Endothelial cell of umbilical vein (primary cell): Measurements from ENCODE around the gene ITIH3. TPM values are rescaled to one million over a fixed set of nuclear protein-coding genes. Genes with fewer than 3 reads are reported as not detected.

Experiments used
- BruUV-seq: library from RNA; stranded (reverse); fragments of 400-500 nt; replicated peaks from 2 replicates; lab custom pipeline; 2021; lab: Mats Ljungman, UMichigan
- CTCF ChIA-PET: fragments of 300-600, 350-600 bp; sonication (Branson Sonifier 250); formaldehyde crosslinking; loops from one replicate; lab custom pipeline; 2021; ENCODE audit warnings: antibody characterized with exemption, inconsistent platforms; lab: Charles Lee
- POLR2A ChIA-PET: fragments of 300-600, 350-600 bp; sonication (Branson Sonifier 250); formaldehyde crosslinking; loops from one replicate; lab custom pipeline; 2021; ENCODE audit warnings: antibody characterized with exemption, inconsistent platforms; lab: Charles Lee
- DNase-seq: peaks from one replicate; pipeline ENCODE4 v3.0.0-alpha.2; 2011; ENCODE audit warnings: low read depth, low spot score
- FAIRE-seq: peaks from 2 replicates; lab custom pipeline; 2011; peaks lifted over from hg19 to GRCh38; lab: Jason Lieb, UNC
- H2AFZ ChIP-seq: 2 replicates; pipeline ENCODE4 v1.6.0; 2012; ENCODE audit warnings: low read depth, low read length, control low read depth, inconsistent platforms
- H3K27ac ChIP-seq: 2 replicates; pipeline ENCODE4 v1.5.1; 2011; ENCODE audit warnings: low read depth, mild to moderate bottlenecking, control low read depth, low read length, moderate library complexity; ENCODE audit not compliant: insufficient read depth
- H3K27me3 ChIP-seq, 2 experiments: 2 replicates each; pipeline versions ENCODE4 v1.6.0 to v1.6.1; 2011; ENCODE audit warnings: low read length in 2 of 2, mixed read lengths in 1 of 2; ENCODE audit not compliant: control insufficient read depth in 2 of 2, insufficient read depth in 2 of 2
- H3K36me3 ChIP-seq, 2 experiments: 2 replicates in 1 of 2; 3 replicates in 1 of 2; pipeline ENCODE4 v1.5.1; 2011; ENCODE audit warnings: low read length in 2 of 2, mild to moderate bottlenecking in 1 of 2, moderate library complexity in 1 of 2; ENCODE audit not compliant: control insufficient read depth in 2 of 2, insufficient read depth in 2 of 2; ENCODE audit errors: extremely low read depth in 1 of 2
- H3K4me1 ChIP-seq: 3 replicates; pipeline ENCODE4 v1.5.1; 2011; ENCODE audit warnings: mild to moderate bottlenecking, low read length; ENCODE audit not compliant: control insufficient read depth, insufficient read depth; ENCODE audit errors: extremely low read depth
- H3K4me2 ChIP-seq: 2 replicates; pipeline ENCODE4 v1.6.1; 2011; ENCODE audit warnings: low read length, control low read depth, mixed read lengths; ENCODE audit not compliant: insufficient read depth
- H3K4me3 ChIP-seq, 3 experiments: fragments of 200-600 bp in 1 of 3; sonication (generic), shearing (Covaris generic) in 1 of 3; replicated peaks in 1 of 3; 2 replicates each; pipeline ENCODE4 v1.5.1; 2011 to 2016; ENCODE audit warnings: control low read depth in 3 of 3, low read length in 3 of 3, mild to moderate bottlenecking in 2 of 3, inconsistent platforms in 1 of 3, low read depth in 1 of 3, moderate library complexity in 1 of 3; ENCODE audit not compliant: insufficient read depth in 1 of 3
- H3K79me2 ChIP-seq: 2 replicates; pipeline ENCODE4 v1.6.0; 2012; ENCODE audit warnings: low read length, inconsistent platforms; ENCODE audit not compliant: control insufficient read depth, insufficient read depth
- H3K9ac ChIP-seq: replicated peaks from 2 replicates; pipeline ENCODE3; 2011; ENCODE audit warnings: low read length, control low read depth; ENCODE audit not compliant: insufficient read depth; ENCODE audit errors: extremely low read depth
- H3K9me1 ChIP-seq: replicated peaks from 3 replicates; pipeline ENCODE4 v1.6.0; 2011; ENCODE audit warnings: mild to moderate bottlenecking, low read length; ENCODE audit not compliant: control insufficient read depth, insufficient read depth; ENCODE audit errors: extremely low read depth
- H3K9me3 ChIP-seq: replicated peaks from 2 replicates; pipeline ENCODE4 v1.5.1; 2012; ENCODE audit warnings: low read length, inconsistent platforms; ENCODE audit not compliant: control insufficient read depth, insufficient read depth
- H4K20me1 ChIP-seq: replicated peaks from 2 replicates; pipeline ENCODE3; 2011; ENCODE audit warnings: mild to moderate bottlenecking, low read length; ENCODE audit not compliant: control insufficient read depth, insufficient read depth; ENCODE audit errors: extremely low read depth
- CTCF ChIP-seq, 2 donors: IDR thresholded peaks; 1 replicate in 1 of 2; 2 replicates in 1 of 2; pipeline ENCODE4 v1.5.1; 2011; ENCODE audit warnings: low read length in 2 of 2, mild to moderate bottlenecking in 2 of 2, moderate library complexity in 2 of 2, control low read depth in 1 of 2, inconsistent platforms in 1 of 2, low read depth in 1 of 2; ENCODE audit not compliant: insufficient read depth in 1 of 2; ENCODE audit errors: extremely low read depth in 1 of 2
- EZH2 ChIP-seq: IDR thresholded peaks from 2 replicates; pipeline ENCODE4 v1.6.1; 2012; ENCODE audit warnings: borderline replicate concordance, low read depth, mild to moderate bottlenecking, moderate library complexity, low read length, inconsistent platforms; ENCODE audit not compliant: severe bottlenecking
- FOS ChIP-seq: IDR thresholded peaks from 2 replicates; pipeline ENCODE4 v1.6.1; 2011; ENCODE audit warnings: mild to moderate bottlenecking, low read length, moderate library complexity, borderline replicate concordance; ENCODE audit not compliant: insufficient read depth
- GATA2 ChIP-seq: IDR thresholded peaks from 2 replicates; pipeline ENCODE4 v1.7.0; 2011; ENCODE audit warnings: low read depth, mild to moderate bottlenecking, moderate library complexity, mixed read lengths, low read length; ENCODE audit not compliant: insufficient read length, insufficient read depth
- JUN ChIP-seq: IDR thresholded peaks from 2 replicates; pipeline ENCODE4 v1.6.1; 2011; ENCODE audit warnings: borderline replicate concordance, low read depth; ENCODE audit not compliant: insufficient read length, insufficient read depth
- MAX ChIP-seq: IDR thresholded peaks from 2 replicates; pipeline ENCODE4 v1.6.1; 2011; ENCODE audit not compliant: insufficient read depth, insufficient read length
- MYC ChIP-seq: IDR thresholded peaks from one replicate; pipeline ENCODE4 v1.6.1; 2011; ENCODE audit warnings: mild to moderate bottlenecking, low read depth, low read length
- POLR2A ChIP-seq: IDR thresholded peaks from 2 replicates; pipeline ENCODE4 v1.6.1; 2012; ENCODE audit warnings: low read depth, mild to moderate bottlenecking, control low read depth, low read length
- POLR2AphosphoS5 ChIP-seq: IDR thresholded peaks from 2 replicates; pipeline ENCODE4 v1.6.1; 2012; ENCODE audit warnings: low read depth, mild to moderate bottlenecking, control low read depth, low read length, moderate library complexity; ENCODE audit not compliant: insufficient read depth
- dilution Hi-C: fragments of 300-500 bp; cut with MboI; formaldehyde crosslinking; loops from one replicate; pipeline ENCODE4 v1.15.0; 2019; ENCODE audit warnings: low sequenced_read_pairs; ENCODE audit not compliant: extremely low pct_ligation_motif_present
- intact Hi-C: fragments of 100-400 bp; cut with micrococcal nuclease; formaldehyde crosslinking; loops from one replicate; pipeline ENCODE4 v1.10.0; 2022
- polyA plus RNA-seq, 4 experiments: library from polyadenylated mRNA; depleted of rRNA in 3 of 4; stranded (reverse) in 3 of 4; unstranded in 1 of 4; fragments of >200 nt; gene quantifications; 2 replicates each; pipeline versions ENCODE4 v1.2.1 to v1.2.3, GENCODE V29; 2011 to 2012; ENCODE audit warnings: missing spikeins in 1 of 4
- total RNA-seq: library from RNA; stranded (reverse); gene quantifications from 2 replicates; pipeline ENCODE4 v1.2.3, GENCODE V29; 2021

Gene ITIH3
- total and polyA plus RNA-seq, 2 donors (not counting 3 experiments of a cell fraction or from before 2014, with no cell fraction given): not detected

GRCh38 chr3:52786330-52787215 is 8.0 kb upstream of the ITIH3 start:
- Histone ChIP-seq H4K20me1 (no peaks in the 10 kb centered on the region), H3K9me1 (no peaks in the 10 kb centered on the region), H3K4me2 (no peak overlapping the region), H3K36me3 (no peaks in the 10 kb centered on the region), H3K4me3 (no peak overlapping the region), H3K4me1 (no peaks in the 10 kb centered on the region), H3K79me2 (no peaks in the 10 kb centered on the region), H2AFZ (no peak overlapping the region), H3K9ac (no peak overlapping the region), H3K27me3 (peaks cover 0 to 6% of the 10 kb centered on the region in 2 experiments), H3K27ac (no peak overlapping the region), H3K9me3 (no peaks in the 10 kb centered on the region)
- TF ChIP-seq GATA2: no peak
- TF ChIP-seq MYC: no peak
- no peak for TF ChIP-seq MAX
- no peak for TF ChIP-seq JUN
- TF ChIP-seq CTCF (IDR thresholded peaks at IDR 0.05; ENCODE audit: extremely low read depth in 1 of 2, insufficient read depth in 1 of 2, low read depth in 1 of 2, low read length in 2 of 2): no peak
- TF ChIP-seq EZH2: no peak
- no peak for TF ChIP-seq FOS
- no peak for TF ChIP-seq POLR2A
- TF ChIP-seq POLR2AphosphoS5: no peak
- FAIRE-seq (no peak), DNase-seq (no peak)
- ChIA-PET POLR2A (no interaction called here), CTCF (interaction anchor here (1.1 to 1.8 kb wide), 4 partner anchors 11 to 34 kb away, joined by 3 to 5 read pairs (median 4); no protein-coding TSS in a partner anchor)
- dilution Hi-C loops: no loop called here
- intact Hi-C loops: no loop called here
- no TSS peak for BruUV-seq
